HL-60 (cell line): ENCODE measurements around the gene ELAVL3.

Experiments
- DNase-seq, 2 experiments: peaks; one replicate each; pipeline ENCODE4 v3.0.0-alpha.2; 2010 to 2020; ENCODE audit warnings: low read depth in 1 of 2, low spot score in 1 of 2
- H3K27ac ChIP-seq: fragments of 250-450 bp; sonication (Bioruptor Pico); replicated peaks from 2 replicates; pipeline ENCODE4 v1.5.1; 2020; ENCODE audit warnings: mild to moderate bottlenecking, moderate library complexity
- H3K27me3 ChIP-seq: fragments of 250-450 bp; sonication (Bioruptor Pico); 2 replicates; pipeline ENCODE4 v1.5.1; 2021; ENCODE audit warnings: mild to moderate bottlenecking, moderate library complexity; ENCODE audit not compliant: insufficient read depth, poor library complexity, severe bottlenecking
- H3K4me3 ChIP-seq: replicated peaks from 2 replicates; pipeline ENCODE4 v1.5.1; 2011; ENCODE audit warnings: mild to moderate bottlenecking, control low read depth, low read length; ENCODE audit not compliant: insufficient read depth
- GABPA ChIP-seq: IDR thresholded peaks from 2 replicates; pipeline ENCODE4 v1.6.1; 2012; ENCODE audit warnings: low read depth
- POLR2AphosphoS5 ChIP-seq: IDR thresholded peaks from 2 replicates; pipeline ENCODE4 v1.6.1; 2012; ENCODE audit warnings: low read depth
- SPI1 ChIP-seq: IDR thresholded peaks from 2 replicates; pipeline ENCODE4 v1.6.1; 2012; ENCODE audit warnings: low read depth, mild to moderate bottlenecking, borderline replicate concordance
- TF ChIP-seq, protein P1 (sequence below): IDR thresholded peaks from one replicate; pipeline ENCODE4 v1.5.1; 2011; ENCODE audit warnings: low read length, control low read depth, inconsistent platforms; ENCODE audit not compliant: insufficient read depth
- TF ChIP-seq, protein P2 (sequence below): IDR thresholded peaks from 2 replicates; pipeline ENCODE4 v1.6.1; 2012; ENCODE audit warnings: low read depth; ENCODE audit not compliant: insufficient replicate concordance

Gene ELAVL3

GRCh38 chr19:11451871-11452619 is 28.8 kb downstream of the ELAVL3 start:
- no peak for DNase-seq
- H3K27me3 ChIP-seq: no peaks in the 10 kb centered on the region
- no peak overlapping the region for H3K4me3 ChIP-seq
- no peak overlapping the region for H3K27ac ChIP-seq
- no peak for TF ChIP-seq POLR2AphosphoS5
- TF ChIP-seq, protein P1, sequence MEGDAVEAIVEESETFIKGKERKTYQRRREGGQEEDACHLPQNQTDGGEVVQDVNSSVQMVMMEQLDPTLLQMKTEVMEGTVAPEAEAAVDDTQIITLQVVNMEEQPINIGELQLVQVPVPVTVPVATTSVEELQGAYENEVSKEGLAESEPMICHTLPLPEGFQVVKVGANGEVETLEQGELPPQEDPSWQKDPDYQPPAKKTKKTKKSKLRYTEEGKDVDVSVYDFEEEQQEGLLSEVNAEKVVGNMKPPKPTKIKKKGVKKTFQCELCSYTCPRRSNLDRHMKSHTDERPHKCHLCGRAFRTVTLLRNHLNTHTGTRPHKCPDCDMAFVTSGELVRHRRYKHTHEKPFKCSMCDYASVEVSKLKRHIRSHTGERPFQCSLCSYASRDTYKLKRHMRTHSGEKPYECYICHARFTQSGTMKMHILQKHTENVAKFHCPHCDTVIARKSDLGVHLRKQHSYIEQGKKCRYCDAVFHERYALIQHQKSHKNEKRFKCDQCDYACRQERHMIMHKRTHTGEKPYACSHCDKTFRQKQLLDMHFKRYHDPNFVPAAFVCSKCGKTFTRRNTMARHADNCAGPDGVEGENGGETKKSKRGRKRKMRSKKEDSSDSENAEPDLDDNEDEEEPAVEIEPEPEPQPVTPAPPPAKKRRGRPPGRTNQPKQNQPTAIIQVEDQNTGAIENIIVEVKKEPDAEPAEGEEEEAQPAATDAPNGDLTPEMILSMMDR: no peak
- no peak for TF ChIP-seq GABPA

DNA sequence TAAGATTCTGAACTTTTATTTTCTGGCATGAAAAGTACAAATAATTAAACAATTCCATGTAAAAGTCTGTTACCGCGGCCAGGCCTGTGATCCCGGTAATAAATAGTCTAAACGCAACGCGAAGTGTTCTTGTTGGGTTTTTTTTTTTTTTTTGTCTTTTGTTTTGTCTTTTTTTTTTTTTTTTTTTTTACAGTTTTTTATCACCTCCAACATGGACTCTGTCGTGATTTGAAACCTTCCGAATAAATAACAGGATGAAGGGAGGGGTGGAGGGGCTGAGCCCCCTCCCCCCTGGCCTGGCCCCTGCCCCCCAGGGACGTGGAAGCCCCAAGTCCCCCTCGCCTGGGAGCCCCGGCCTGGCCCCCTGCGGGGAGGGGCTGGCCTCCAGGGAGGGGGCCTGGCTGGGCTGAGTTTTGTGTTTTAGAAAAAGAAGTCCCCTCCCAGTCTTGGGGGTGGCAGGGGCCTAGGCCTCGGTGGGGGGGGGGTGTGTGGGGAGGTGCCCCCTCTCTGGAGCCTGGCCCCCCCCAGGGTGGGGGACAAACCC is 29.4 kb downstream of the ELAVL3 start:
- TF ChIP-seq, protein P1: no peak
- H3K4me3 ChIP-seq: no peak overlapping the region
- H3K27ac ChIP-seq: no peak overlapping the region
- H3K27me3 ChIP-seq: no peaks in the 10 kb centered on the region
- DNase-seq: no peak

GRCh38 chr19:11450570-11451326 is 30.1 kb downstream of the ELAVL3 start:
- TF ChIP-seq, protein P2, sequence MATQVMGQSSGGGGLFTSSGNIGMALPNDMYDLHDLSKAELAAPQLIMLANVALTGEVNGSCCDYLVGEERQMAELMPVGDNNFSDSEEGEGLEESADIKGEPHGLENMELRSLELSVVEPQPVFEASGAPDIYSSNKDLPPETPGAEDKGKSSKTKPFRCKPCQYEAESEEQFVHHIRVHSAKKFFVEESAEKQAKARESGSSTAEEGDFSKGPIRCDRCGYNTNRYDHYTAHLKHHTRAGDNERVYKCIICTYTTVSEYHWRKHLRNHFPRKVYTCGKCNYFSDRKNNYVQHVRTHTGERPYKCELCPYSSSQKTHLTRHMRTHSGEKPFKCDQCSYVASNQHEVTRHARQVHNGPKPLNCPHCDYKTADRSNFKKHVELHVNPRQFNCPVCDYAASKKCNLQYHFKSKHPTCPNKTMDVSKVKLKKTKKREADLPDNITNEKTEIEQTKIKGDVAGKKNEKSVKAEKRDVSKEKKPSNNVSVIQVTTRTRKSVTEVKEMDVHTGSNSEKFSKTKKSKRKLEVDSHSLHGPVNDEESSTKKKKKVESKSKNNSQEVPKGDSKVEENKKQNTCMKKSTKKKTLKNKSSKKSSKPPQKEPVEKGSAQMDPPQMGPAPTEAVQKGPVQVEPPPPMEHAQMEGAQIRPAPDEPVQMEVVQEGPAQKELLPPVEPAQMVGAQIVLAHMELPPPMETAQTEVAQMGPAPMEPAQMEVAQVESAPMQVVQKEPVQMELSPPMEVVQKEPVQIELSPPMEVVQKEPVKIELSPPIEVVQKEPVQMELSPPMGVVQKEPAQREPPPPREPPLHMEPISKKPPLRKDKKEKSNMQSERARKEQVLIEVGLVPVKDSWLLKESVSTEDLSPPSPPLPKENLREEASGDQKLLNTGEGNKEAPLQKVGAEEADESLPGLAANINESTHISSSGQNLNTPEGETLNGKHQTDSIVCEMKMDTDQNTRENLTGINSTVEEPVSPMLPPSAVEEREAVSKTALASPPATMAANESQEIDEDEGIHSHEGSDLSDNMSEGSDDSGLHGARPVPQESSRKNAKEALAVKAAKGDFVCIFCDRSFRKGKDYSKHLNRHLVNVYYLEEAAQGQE: no peak
- TF ChIP-seq, protein P1: no peak
- no peak for DNase-seq
- Histone ChIP-seq H3K27ac (no peak overlapping the region), H3K27me3 (no peaks in the 10 kb centered on the region), H3K4me3 (no peak overlapping the region)

GRCh38 chr19:11448923-11449554 is 31.8 kb downstream of the ELAVL3 start:
- no peak for TF ChIP-seq SPI1
- TF ChIP-seq, protein P2: no peak
- TF ChIP-seq GABPA: no peak
- TF ChIP-seq, protein P1: no peak
- TF ChIP-seq POLR2AphosphoS5: no peak
- Histone ChIP-seq H3K4me3 (no peak overlapping the region), H3K27me3 (no peaks in the 10 kb centered on the region), H3K27ac (no peak overlapping the region)
- no peak for DNase-seq
